NCI-H1417 (cell line): ENCODE results near the gene HBA2.
"Not testable (repeated sequence)": the region's sequence is repeated elsewhere in the genome, so short reads cannot be mapped to it uniquely, and the experiment has no call there.

Experiments
- DNase-seq, 3 experiments: peaks; one replicate each; lab custom pipeline; 2025; lab: John Stamatoyannopoulos, UW

The HBA2 gene

DNA sequence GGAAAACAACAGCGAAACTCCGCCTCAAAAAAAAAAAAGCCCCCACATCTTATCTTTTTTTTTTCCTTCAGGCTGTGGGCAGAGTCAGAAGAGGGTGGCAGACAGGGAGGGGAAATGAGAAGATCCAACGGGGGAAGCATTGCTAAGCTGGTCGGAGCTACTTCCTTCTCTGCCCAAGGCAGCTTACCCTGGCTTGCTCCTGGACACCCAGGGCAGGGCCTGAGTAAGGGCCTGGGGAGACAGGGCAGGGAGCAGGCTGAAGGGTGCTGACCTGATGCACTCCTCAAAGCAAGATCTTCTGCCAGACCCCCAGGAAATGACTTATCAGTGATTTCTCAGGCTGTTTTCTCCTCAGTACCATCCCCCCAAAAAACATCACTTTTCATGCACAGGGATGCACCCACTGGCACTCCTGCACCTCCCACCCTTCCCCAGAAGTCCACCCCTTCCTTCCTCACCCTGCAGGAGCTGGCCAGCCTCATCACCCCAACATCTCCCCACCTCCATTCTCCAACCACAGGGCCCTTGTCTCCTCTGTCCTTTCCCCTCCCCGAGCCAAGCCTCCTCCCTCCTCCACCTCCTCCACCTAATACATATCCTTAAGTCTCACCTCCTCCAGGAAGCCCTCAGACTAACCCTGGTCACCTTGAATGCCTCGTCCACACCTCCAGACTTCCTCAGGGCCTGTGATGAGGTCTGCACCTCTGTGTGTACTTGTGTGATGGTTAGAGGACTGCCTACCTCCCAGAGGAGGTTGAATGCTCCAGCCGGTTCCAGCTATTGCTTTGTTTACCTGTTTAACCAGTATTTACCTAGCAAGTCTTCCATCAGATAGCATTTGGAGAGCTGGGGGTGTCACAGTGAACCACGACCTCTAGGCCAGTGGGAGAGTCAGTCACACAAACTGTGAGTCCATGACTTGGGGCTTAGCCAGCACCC, 2.6 kb downstream of the HBA2 start:
- DNase-seq, result no peak

DNA sequence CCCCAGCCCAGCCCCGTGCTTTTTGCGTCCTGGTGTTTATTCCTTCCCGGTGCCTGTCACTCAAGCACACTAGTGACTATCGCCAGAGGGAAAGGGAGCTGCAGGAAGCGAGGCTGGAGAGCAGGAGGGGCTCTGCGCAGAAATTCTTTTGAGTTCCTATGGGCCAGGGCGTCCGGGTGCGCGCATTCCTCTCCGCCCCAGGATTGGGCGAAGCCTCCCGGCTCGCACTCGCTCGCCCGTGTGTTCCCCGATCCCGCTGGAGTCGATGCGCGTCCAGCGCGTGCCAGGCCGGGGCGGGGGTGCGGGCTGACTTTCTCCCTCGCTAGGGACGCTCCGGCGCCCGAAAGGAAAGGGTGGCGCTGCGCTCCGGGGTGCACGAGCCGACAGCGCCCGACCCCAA, 3.3 kb downstream of the HBA2 start:
- DNase-seq, result not testable (repeated sequence)

DNA sequence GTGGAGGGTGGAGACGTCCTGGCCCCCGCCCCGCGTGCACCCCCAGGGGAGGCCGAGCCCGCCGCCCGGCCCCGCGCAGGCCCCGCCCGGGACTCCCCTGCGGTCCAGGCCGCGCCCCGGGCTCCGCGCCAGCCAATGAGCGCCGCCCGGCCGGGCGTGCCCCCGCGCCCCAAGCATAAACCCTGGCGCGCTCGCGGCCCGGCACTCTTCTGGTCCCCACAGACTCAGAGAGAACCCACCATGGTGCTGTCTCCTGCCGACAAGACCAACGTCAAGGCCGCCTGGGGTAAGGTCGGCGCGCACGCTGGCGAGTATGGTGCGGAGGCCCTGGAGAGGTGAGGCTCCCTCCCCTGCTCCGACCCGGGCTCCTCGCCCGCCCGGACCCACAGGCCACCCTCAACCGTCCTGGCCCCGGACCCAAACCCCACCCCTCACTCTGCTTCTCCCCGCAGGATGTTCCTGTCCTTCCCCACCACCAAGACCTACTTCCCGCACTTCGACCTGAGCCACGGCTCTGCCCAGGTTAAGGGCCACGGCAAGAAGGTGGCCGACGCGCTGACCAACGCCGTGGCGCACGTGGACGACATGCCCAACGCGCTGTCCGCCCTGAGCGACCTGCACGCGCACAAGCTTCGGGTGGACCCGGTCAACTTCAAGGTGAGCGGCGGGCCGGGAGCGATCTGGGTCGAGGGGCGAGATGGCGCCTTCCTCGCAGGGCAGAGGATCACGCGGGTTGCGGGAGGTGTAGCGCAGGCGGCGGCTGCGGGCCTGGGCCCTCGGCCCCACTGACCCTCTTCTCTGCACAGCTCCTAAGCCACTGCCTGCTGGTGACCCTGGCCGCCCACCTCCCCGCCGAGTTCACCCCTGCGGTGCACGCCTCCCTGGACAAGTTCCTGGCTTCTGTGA, 4.1 kb downstream of the HBA2 start, which contains the start of gene HBA1:
TSS of gene HBA1 (plus strand) at position 204 of the 906 bp plus-strand sequence. CDS start at position 241, 37 bp downstream.
- DNase-seq, result not testable (repeated sequence)

DNA sequence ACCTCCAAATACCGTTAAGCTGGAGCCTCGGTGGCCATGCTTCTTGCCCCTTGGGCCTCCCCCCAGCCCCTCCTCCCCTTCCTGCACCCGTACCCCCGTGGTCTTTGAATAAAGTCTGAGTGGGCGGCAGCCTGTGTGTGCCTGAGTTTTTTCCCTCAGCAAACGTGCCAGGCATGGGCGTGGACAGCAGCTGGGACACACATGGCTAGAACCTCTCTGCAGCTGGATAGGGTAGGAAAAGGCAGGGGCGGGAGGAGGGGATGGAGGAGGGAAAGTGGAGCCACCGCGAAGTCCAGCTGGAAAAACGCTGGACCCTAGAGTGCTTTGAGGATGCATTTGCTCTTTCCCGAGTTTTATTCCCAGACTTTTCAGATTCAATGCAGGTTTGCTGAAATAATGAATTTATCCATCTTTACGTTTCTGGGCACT, 4.7 kb downstream of the HBA2 start:
- DNase-seq, result peak in 1 of 3 experiments; percentile 51

DNA sequence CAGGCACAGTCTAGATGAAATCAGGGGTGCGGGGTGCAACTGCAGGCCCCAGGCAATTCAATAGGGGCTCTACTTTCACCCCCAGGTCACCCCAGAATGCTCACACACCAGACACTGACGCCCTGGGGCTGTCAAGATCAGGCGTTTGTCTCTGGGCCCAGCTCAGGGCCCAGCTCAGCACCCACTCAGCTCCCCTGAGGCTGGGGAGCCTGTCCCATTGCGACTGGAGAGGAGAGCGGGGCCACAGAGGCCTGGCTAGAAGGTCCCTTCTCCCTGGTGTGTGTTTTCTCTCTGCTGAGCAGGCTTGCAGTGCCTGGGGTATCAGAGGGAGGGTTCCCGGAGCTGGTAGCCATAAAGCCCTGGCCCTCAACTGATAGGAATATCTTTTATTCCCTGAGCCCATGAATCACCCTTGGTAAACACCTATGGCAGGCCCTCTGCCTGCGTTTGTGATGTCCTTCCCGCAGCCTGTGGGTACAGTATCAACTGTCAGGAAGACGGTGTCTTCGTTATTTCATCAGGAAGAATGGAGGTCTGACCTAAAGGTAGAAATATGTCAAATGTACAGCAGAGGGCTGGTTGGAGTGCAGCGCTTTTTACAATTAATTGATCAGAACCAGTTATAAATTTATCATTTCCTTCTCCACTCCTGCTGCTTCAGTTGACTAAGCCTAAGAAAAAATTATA, 5.4 kb downstream of the HBA2 start:
- DNase-seq, result no peak

DNA sequence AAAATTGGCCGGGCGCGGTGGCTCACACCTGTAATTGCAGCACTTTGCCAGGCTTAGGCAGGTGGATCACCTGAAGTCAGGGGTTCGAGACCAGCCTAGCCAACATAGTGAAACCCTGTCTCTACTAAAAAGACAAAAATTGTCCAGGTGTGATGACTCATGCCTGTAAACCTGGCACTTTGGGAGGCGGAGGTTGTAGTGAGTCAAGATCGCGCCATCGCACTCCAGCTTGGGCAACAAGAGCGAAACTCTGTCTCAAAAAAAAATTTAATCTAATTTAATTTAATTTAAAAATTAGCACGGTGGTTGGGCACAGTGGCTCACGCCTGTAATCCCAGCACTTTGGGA, 6.0 kb downstream of the HBA2 start:
- no peak for DNase-seq

- no peak for DNase-seq
Measured at GRCh38 chr16:179211-180092, 6.8 kb downstream of the HBA2 start.

DNA sequence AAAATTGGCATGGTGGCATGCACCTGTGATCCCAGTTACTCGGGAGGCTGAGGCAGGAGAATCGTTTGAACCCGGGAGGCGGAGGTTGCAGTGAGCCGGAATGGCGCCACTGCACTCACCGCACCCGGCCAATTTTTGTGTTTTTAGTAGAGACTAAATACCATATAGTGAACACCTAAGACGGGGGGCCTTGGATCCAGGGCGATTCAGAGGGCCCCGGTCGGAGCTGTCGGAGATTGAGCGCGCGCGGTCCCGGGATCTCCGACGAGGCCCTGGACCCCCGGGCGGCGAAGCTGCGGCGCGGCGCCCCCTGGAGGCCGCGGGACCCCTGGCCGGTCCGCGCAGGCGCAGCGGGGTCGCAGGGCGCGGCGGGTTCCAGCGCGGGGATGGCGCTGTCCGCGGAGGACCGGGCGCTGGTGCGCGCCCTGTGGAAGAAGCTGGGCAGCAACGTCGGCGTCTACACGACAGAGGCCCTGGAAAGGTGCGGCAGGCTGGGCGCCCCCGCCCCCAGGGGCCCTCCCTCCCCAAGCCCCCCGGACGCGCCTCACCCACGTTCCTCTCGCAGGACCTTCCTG, 7.5 kb downstream of the HBA2 start, which contains the start of gene HBQ1:
TSS of gene HBQ1 (plus strand) at position 359 of the 575 bp plus-strand sequence. CDS start at position 387, 28 bp downstream.
- peak in 2 of 3 experiments; percentile 54 to 56 for DNase-seq

GRCh38 chr16:180681-181564, 8.2 kb downstream of the HBA2 start:
- peak; percentile 79 to 85 (median 82) for DNase-seq

GRCh38 chr16:181565-182021, 8.9 kb downstream of the HBA2 start:
- DNase-seq, result no peak

- DNase-seq, result no peak
Measured at GRCh38 chr16:183005-183404, 10.3 kb downstream of the HBA2 start.

- no peak for DNase-seq
Measured at GRCh38 chr16:185213-185612, 12.5 kb downstream of the HBA2 start.

DNA sequence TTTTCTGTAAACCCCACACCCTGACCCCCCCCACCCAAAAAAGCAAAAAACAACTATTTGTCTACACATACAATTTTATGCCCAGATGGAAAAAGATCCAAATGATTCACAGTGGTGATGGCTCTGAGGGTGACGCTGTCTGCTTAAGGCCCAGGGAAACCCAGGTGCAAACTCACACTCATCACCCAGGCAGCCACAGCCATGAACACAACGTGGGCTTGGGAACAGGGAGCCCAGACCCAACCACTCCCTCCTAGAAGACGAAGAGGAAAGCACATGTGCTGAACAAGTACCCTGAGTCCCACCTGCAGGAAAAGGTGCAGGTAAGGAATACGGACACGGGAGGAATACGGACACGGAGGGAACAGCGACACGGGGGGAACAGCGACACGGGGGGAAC, 13.0 kb downstream of the HBA2 start:
- DNase-seq, result no peak

DNA sequence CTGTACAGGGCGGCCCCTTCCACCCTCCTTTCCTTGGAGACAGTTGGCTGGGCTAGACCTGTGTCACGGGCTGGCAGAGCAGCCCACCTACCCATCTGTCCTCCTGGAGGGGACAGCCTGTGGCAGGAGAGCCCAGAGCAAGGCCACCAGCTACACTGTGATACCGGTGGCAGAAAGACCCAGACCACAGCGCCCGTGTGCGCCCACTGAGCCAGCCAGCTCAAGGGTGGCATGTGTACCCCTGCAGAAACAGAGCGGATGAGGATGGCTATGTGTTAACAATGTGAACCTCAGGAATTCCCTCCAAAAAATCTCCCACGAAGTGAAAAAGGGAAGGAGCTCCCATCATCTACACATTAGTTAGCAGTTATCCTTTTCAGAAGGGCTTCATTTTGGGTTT, 14.7 kb downstream of the HBA2 start:
- no peak for DNase-seq

DNA sequence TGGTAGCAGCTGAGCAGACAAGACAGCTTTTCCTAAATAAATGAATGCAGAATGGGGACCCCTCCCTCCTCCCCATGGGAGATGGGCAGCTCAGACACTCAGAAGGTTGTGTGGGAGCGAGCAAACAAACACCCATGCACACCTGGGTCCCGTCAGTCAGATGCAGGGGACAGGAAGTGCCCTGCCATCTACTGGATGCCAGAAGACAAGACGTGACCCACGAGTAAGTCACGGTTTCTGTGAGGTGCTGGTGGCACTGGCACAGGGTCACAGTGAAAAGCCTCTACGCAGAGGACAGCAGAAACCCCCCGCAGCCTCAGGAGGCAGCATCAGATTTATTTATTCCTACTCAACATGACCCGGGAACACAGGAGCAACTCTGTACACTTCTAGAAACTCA, 16.0 kb downstream of the HBA2 start:
- DNase-seq, result no peak

GRCh38 chr16:189604-190186, 17.0 kb downstream of the HBA2 start:
- DNase-seq, result no peak

- no peak for DNase-seq
Measured at GRCh38 chr16:191831-192230, 19.2 kb downstream of the HBA2 start.

GRCh38 chr16:192686-193085, 20.0 kb downstream of the HBA2 start:
- DNase-seq, result no peak

GRCh38 chr16:193441-193840, 20.8 kb downstream of the HBA2 start:
- DNase-seq, result no peak
